ENCODE measurements around the gene CACNA1I. TPM values are rescaled to one million over a fixed set of nuclear protein-coding genes. Genes with fewer than 3 reads are reported as not detected.

The CACNA1I gene
- total and polyA plus RNA-seq, 2 donors (not counting 3 experiments of a cell fraction or from before 2014, with no cell fraction given): not detected

DNA sequence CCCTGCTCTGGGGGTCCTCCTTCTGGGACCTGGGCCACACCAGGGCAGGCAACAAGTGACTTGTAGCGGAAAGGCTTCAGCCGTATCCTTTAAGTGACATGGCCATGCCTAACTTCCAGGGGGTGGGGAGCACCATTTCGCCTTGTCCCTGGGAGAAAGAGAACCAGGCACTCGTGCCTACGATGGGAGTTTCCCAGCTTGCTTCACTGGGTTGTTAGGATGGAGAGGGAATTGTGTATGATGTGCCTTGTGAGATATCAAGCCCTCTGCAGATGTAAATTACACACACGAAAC, 151.4 kb downstream of the CACNA1I start:
- peaks cover 4 to 5% of the 10 kb centered on the region in 2 experiments for H3K27me3 ChIP-seq (ENCODE audit: control insufficient read depth in 2 of 2, insufficient read depth in 2 of 2, low read length in 2 of 2)
- DNase-seq (ENCODE audit: low read depth, low spot score) (no peak), FAIRE-seq (no peak)
- intact Hi-C loops (cut with micrococcal nuclease): no loop called here
- no peak overlapping the region for H3K9ac ChIP-seq (replicated peaks; ENCODE audit: extremely low read depth, insufficient read depth, low read length)
- BruUV-seq (replicated peaks): no TSS peak
- no peaks in the 10 kb centered on the region for H3K9me3 ChIP-seq (replicated peaks; ENCODE audit: control insufficient read depth, insufficient read depth, low read length)
- CTCF ChIA-PET: no interaction called here
- dilution Hi-C loops (cut with MboI; ENCODE audit: extremely low pct_ligation_motif_present, low sequenced_read_pairs): no loop called here
- no peak overlapping the region for H3K4me2 ChIP-seq (ENCODE audit: insufficient read depth, low read length)
- no peaks in the 10 kb centered on the region for H3K9me1 ChIP-seq (replicated peaks; ENCODE audit: control insufficient read depth, extremely low read depth, insufficient read depth, low read length)
- POLR2A ChIA-PET: no interaction called here
- no peaks in the 10 kb centered on the region for H3K79me2 ChIP-seq (ENCODE audit: control insufficient read depth, insufficient read depth, low read length)
- TF ChIP-seq MYC (IDR thresholded peaks at IDR 0.05; ENCODE audit: low read depth, low read length): no peak
- no peak for TF ChIP-seq FOS (IDR thresholded peaks at IDR 0.05; ENCODE audit: borderline replicate concordance, insufficient read depth, low read length)
- TF ChIP-seq JUN (IDR thresholded peaks at IDR 0.05; ENCODE audit: borderline replicate concordance, insufficient read depth, insufficient read length, low read depth): no peak
- no peak for TF ChIP-seq POLR2A (IDR thresholded peaks at IDR 0.05; ENCODE audit: low read depth, low read length)
- no peaks in the 10 kb centered on the region for H3K36me3 ChIP-seq (ENCODE audit: control insufficient read depth in 2 of 2, extremely low read depth in 1 of 2, insufficient read depth in 2 of 2, low read length in 2 of 2)
- H3K4me3 ChIP-seq (replicated peaks in 1 of 3; ENCODE audit: insufficient read depth in 1 of 3, low read depth in 1 of 3, low read length in 3 of 3): no peak overlapping the region
- H2AFZ ChIP-seq (ENCODE audit: low read depth, low read length): no peak overlapping the region
- no peaks in the 10 kb centered on the region for H3K4me1 ChIP-seq (ENCODE audit: control insufficient read depth, extremely low read depth, insufficient read depth, low read length)
- no peaks in the 10 kb centered on the region for H4K20me1 ChIP-seq (replicated peaks; ENCODE audit: control insufficient read depth, extremely low read depth, insufficient read depth, low read length)
- H3K27ac ChIP-seq (ENCODE audit: insufficient read depth, low read depth, low read length): no peak overlapping the region

DNA sequence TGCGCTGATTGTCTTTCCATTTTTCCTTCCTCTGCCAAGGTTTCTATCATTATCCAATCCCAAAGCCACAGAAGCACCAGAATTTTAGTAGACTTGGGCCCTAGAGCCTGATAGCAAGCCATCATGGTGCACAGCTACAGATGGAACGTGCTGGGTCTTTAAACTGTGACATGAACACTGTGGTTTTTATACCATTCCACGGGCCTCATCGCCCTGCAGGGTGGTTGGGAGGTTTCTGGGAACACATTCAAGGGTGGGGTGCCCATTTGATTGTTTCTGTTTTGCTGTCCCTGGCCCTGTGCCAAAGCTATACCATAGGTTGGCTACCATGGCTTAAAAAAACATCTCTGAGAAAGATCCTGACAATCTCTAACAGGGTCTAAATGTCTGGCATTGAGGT, 151.9 kb downstream of the CACNA1I start:
- no peaks in the 10 kb centered on the region for H3K79me2 ChIP-seq (ENCODE audit: control insufficient read depth, insufficient read depth, low read length)
- H3K27me3 ChIP-seq (ENCODE audit: control insufficient read depth in 2 of 2, insufficient read depth in 2 of 2, low read length in 2 of 2): peaks cover 4 to 5% of the 10 kb centered on the region in 2 experiments
- no peak overlapping the region for H3K9ac ChIP-seq (replicated peaks; ENCODE audit: extremely low read depth, insufficient read depth, low read length)
- H3K4me3 ChIP-seq (replicated peaks in 1 of 3; ENCODE audit: insufficient read depth in 1 of 3, low read depth in 1 of 3, low read length in 3 of 3): no peak overlapping the region
- FAIRE-seq (no peak), DNase-seq (ENCODE audit: low read depth, low spot score) (no peak)
- H3K36me3 ChIP-seq (ENCODE audit: control insufficient read depth in 2 of 2, extremely low read depth in 1 of 2, insufficient read depth in 2 of 2, low read length in 2 of 2): no peaks in the 10 kb centered on the region
- POLR2A ChIA-PET: no interaction called here
- CTCF ChIA-PET: no interaction called here
- BruUV-seq (replicated peaks): no TSS peak
- TF ChIP-seq JUN (IDR thresholded peaks at IDR 0.05; ENCODE audit: borderline replicate concordance, insufficient read depth, insufficient read length, low read depth) (no peak), MYC (IDR thresholded peaks at IDR 0.05; ENCODE audit: low read depth, low read length) (no peak), GATA2 (IDR thresholded peaks at IDR 0.05; ENCODE audit: insufficient read depth, insufficient read length, low read depth, low read length) (no peak), FOS (IDR thresholded peaks at IDR 0.05; ENCODE audit: borderline replicate concordance, insufficient read depth, low read length) (no peak), POLR2A (IDR thresholded peaks at IDR 0.05; ENCODE audit: low read depth, low read length) (no peak), POLR2AphosphoS5 (IDR thresholded peaks at IDR 0.05; ENCODE audit: insufficient read depth, low read depth, low read length) (no peak), EZH2 (IDR thresholded peaks at IDR 0.05; ENCODE audit: borderline replicate concordance, low read depth, low read length, severe bottlenecking) (no peak)
- TF ChIP-seq, protein P1, sequence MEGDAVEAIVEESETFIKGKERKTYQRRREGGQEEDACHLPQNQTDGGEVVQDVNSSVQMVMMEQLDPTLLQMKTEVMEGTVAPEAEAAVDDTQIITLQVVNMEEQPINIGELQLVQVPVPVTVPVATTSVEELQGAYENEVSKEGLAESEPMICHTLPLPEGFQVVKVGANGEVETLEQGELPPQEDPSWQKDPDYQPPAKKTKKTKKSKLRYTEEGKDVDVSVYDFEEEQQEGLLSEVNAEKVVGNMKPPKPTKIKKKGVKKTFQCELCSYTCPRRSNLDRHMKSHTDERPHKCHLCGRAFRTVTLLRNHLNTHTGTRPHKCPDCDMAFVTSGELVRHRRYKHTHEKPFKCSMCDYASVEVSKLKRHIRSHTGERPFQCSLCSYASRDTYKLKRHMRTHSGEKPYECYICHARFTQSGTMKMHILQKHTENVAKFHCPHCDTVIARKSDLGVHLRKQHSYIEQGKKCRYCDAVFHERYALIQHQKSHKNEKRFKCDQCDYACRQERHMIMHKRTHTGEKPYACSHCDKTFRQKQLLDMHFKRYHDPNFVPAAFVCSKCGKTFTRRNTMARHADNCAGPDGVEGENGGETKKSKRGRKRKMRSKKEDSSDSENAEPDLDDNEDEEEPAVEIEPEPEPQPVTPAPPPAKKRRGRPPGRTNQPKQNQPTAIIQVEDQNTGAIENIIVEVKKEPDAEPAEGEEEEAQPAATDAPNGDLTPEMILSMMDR (IDR thresholded peaks at IDR 0.05; ENCODE audit: extremely low read depth in 1 of 2, insufficient read depth in 1 of 2, low read depth in 1 of 2, low read length in 2 of 2): no peak
- TF ChIP-seq, protein P2, sequence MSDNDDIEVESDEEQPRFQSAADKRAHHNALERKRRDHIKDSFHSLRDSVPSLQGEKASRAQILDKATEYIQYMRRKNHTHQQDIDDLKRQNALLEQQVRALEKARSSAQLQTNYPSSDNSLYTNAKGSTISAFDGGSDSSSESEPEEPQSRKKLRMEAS (IDR thresholded peaks at IDR 0.05; ENCODE audit: insufficient read depth, insufficient read length): no peak
- no peaks in the 10 kb centered on the region for H3K9me1 ChIP-seq (replicated peaks; ENCODE audit: control insufficient read depth, extremely low read depth, insufficient read depth, low read length)
- H3K4me1 ChIP-seq (ENCODE audit: control insufficient read depth, extremely low read depth, insufficient read depth, low read length): no peaks in the 10 kb centered on the region
- no peaks in the 10 kb centered on the region for H4K20me1 ChIP-seq (replicated peaks; ENCODE audit: control insufficient read depth, extremely low read depth, insufficient read depth, low read length)
- dilution Hi-C loops (cut with MboI; ENCODE audit: extremely low pct_ligation_motif_present, low sequenced_read_pairs): no loop called here
- H3K4me2 ChIP-seq (ENCODE audit: insufficient read depth, low read length): no peak overlapping the region
- no peak overlapping the region for H2AFZ ChIP-seq (ENCODE audit: low read depth, low read length)
- no peak overlapping the region for H3K27ac ChIP-seq (ENCODE audit: insufficient read depth, low read depth, low read length)
- intact Hi-C loops (cut with micrococcal nuclease): no loop called here
- no peaks in the 10 kb centered on the region for H3K9me3 ChIP-seq (replicated peaks; ENCODE audit: control insufficient read depth, insufficient read depth, low read length)
